Caki2 (cell line): ENCODE data around the gene ADAM11. TPM values are rescaled to one million over a fixed set of nuclear protein-coding genes. Genes with fewer than 3 reads are reported as not detected.
"Not testable (repeated sequence)": the region's sequence is repeated elsewhere in the genome, so short reads cannot be mapped to it uniquely, and the experiment has no call there.

Experiments
- DNase-seq: peaks from one replicate; pipeline ENCODE4 v3.0.0-alpha.2; 2015; ENCODE audit warnings: low read depth
- in situ Hi-C: cut with HindIII; loops from 2 replicates; pipeline ENCODE4 v1.10.0; 2016; ENCODE audit warnings: low sequenced_read_pairs, low pct_unique_long_range_greater_than_20kb, mixed read lengths
- total RNA-seq: library from RNA; depleted of rRNA; stranded (reverse); fragments of >200 nt; shearing (Covaris generic); gene quantifications from 2 replicates; pipeline ENCODE4 v1.2.3, GENCODE V29; 2014; ENCODE audit warnings: low replicate concordance

The ADAM11 gene
- total RNA-seq, 1 experiment from 2014 or later: 0.51 TPM

DNA sequence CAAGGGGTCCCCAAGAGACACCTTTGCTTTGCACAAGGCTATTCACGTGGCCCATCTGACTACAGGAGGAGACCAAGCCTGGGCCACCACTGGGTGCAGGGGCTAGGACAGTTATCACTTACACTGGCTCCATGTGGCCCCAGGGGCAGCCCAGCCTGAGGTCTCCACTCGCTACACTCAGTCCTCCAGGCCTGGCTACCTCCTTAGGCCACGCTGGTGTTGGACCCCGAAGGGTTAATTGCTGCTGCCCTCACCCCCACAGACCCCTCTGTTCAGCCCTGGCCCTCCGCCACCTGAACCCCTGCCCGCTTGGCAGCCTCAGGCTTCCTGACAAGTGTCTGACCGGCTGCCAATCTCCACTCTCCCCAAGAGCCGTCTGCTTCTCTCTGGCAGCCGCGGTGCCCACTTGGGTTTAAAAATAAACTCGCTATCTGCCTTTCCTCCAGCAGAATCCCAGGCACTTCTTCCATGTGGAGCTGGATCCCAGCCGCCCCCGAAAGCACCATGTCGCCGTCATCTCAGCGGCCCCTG is 27.8 kb downstream of the ADAM11 start:
- in situ Hi-C loops: no loop called here
- no peak for DNase-seq

DNA sequence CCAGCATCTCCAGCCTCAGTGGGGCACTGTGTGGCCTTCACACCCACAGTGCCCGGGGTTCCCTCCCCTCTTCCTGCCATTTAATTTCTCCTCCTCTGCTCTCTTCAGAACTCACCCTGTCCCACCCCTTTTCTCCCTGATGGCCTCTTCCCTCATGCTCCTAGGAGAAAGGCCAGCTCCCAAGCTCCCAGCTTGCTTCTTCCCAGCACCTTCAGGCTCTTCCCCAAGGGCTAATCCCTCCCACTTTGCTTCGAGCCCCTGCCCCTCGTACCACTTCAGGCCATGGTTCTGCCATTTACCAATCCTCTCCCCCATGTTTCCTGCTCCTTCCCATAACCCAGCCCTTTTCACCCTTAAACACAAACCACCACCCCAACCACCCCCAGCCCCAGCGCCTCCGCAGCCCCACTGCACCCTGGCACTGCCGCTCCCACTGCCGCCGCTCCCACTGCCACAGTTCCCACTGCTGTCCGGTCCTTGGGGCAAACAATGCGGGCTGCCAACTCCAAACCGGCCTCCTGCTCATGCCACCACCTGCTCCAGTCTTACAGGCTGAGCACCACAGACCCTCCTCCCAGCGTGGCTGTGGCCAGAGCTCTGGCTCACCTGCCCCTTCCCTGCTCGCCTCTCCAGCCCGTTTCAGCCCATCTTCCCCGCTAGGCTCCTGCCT is 28.6 kb downstream of the ADAM11 start:
- no peak for DNase-seq

DNA sequence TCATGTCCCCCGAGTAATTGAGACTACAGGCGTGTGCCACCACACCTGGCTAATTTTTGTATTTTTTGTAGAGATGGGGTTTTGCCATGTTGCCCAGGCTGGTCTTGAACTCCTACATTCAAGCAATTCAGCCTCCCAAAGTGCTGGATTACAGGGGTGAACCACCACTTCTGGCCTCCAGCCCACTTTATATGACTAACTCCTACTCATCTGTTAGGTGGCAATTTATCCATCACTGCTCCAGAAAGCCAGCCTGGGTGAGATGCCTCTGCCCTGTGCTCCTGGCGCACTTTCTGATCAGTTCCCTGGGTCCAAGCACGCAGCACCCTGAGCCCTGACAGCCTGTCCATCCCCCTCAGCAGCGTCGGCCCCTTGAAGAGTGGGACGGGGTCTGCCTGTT is 29.4 kb downstream of the ADAM11 start:
- in situ Hi-C loops: no loop called here
- DNase-seq: no peak

More for the DNA sequence above, 28.6 kb downstream of the ADAM11 start:
- in situ Hi-C loops: no loop called here

DNA sequence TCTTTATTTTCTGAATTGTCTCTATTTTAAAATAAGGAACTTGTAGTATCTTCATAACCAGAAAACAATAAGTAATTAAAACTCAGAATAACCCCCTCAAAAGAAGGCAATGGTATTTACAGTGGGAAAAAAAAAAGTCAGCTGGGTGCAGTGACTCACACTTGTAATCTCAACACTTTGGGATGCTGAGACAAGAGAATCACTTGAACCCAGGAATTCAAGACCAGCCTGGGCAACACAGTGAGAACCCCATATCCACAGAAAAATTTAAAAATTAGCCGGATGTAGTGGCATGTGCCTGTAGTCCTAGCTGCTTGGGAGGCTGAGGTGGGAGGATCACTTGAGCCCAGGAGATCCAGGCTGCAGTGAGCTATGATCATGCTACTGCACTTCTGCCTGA is 33.5 kb downstream of the ADAM11 start:
- no peak for DNase-seq
- in situ Hi-C loops: no loop called here

DNA sequence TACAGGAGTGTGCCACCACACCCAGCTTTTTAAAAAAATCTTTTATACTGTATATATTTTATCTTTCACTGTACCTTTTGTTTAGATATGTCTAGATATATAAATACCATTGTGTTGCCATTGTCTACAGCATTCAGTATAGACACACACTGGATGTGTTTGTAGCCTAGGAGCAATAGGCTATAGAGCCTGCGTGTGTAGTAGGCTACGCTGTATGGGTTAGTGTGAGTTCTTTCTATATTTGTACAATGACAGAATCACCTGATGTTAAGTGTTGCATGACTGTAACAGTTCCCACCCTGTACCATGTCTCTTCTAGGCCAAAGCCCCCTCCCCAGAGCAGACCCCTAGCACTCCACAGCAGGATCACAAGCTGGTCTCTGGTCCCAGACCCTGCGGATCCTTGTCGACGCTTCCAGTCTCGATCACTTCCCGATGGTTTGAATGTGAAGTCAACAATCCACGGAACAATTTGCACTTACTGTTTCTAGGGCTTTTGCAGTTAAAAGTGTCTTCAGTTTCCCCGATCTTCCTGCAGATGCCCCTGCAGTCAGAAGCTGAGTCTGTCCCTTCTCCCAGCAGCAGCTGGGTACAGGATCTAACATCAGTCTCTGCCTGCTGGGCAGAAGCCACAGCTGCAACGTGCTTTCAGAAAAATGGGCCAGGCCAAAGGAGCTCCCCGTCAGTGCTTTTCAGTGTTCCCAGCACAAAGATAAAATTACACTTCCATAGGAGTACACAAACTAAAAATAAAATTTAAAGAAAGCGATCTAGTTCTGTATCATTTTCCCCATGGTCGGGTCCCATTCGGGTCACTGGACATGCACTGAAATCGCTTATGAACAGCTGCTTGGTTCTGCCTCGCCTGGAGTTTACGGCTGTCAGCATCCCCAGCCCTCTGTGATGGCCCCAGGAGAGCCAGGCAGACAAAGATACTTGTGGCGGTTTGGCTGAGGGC is 35.4 kb downstream of the ADAM11 start:
- DNase-seq: no peak
- in situ Hi-C loops: no loop called here

DNA sequence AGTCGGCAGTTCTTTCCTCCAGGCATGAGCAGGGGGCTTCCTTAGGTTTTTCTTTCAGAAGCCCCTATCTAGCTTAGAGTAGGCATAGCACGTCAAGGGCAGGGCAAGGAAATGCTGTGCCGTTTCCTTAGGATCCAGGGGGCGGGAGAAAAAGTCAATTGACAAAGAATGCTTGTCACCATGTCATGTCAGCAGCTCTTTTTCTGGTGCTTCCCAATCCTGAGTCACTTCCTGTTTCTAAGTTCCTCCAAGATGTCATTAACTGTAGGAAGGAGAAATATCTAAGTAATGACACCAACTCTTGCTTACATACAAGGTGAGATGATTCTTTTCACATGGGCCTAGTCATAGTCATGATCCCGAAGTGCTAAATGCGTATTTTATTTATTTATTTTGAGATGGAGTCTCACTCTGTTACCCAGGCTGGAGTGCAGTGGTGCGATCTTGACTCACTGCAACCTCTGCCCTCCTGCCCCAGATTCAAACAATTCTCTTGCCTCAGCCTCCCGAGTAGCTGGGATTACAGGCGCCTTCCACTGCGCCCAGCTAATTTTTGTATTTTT is 36.1 kb downstream of the ADAM11 start:
- in situ Hi-C loops: no loop called here
- DNase-seq: peak; percentile 93

DNA sequence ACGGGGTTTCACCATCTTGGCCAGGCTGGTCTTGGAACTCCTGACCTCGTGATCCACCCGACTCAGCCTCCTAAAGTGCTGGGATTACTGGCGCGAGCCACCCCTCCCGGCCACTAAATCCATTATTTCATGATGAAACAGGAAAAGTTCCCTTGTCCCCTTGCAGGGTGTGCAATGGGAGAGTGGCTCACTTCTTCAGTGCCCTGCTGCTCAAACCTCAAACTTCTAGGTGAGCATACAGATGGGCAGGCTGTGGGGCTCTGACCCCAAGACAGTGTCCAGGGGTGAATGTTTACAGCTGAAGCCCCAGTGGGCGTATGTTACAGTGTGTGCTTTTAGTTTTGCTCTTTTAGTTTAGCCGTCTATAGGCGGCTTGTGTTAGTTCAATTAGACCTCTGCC is 36.6 kb downstream of the ADAM11 start:
- DNase-seq: no peak
- in situ Hi-C loops: no loop called here

DNA sequence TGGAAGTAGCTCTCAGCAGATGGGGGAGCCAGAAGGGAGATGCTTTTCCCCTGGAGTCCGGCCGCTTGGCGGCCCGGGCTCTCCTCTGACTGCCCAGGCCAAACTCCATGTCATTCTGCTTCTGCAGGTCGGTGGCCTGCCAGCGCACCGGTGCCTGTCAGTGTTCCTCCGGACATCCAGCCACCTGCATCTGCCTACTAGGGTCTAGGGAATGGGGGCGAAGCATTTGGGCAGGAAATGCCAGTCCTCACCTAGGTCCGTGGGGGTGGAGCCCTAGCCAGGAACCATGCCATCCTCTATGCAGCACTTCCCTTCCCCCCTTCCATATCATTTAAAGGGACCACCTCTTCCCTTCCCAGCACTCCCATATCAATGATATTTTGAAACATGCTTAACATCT is 37.1 kb downstream of the ADAM11 start:
- no peak for DNase-seq
- in situ Hi-C loops: no loop called here

DNA sequence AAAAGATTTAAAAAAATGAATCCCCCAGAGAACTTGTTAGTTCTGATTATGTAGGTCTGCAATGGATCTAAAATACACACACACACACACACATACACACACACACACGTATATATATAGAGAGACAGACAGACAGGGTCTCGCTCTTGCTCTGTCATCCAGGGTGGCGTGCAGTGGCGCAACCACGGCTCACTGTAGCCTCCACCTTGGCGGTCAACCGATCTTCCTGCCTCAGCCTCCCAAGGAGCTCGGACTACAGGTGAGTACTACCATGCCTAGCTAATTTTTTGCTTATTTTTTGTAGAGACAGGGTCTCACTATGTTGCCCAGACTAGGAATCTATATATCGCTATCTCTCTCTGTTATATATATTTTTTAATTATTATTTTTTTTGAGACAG is 37.9 kb downstream of the ADAM11 start:
- no peak for DNase-seq
- in situ Hi-C loops: no loop called here

DNA sequence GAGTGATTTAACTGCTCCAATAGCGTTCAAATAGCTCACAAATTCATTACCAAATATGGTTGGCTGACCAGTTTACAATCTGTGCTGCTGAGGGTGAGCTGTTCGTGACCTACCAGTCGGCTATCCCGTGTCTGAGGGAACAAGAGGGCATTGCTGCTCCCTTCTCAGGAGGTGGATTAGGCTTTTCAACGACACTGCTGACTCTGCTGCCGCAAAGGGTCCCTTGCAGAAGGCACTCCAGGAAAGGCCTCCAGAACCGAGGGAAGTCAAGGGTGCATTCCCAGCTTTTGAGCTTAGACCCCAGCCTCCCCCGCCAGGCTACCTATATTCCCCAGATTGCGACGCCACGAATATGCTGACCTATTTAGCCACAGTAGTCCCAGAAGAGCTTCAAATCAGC is 39.0 kb downstream of the ADAM11 start:
- in situ Hi-C loops: no loop called here
- DNase-seq: no peak

DNA sequence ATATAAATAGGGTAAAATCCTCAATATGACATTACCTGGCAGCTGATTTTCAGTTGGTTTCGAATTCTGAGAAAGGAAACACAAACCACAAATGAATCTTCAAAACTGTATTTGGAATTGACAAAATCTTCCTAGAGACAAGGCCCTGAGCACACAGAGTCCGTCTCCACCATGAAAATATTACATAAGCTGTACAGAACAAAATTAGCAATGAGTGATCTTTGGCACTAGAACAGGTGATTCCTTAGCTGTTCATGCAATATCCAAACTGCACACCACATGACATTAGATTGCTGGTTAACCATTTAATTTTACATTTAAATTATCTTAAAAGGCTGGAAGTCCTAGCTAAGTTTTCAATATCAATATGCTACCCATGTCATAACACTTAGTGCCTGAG is 39.6 kb downstream of the ADAM11 start:
- in situ Hi-C loops: no loop called here
- no peak for DNase-seq

DNA sequence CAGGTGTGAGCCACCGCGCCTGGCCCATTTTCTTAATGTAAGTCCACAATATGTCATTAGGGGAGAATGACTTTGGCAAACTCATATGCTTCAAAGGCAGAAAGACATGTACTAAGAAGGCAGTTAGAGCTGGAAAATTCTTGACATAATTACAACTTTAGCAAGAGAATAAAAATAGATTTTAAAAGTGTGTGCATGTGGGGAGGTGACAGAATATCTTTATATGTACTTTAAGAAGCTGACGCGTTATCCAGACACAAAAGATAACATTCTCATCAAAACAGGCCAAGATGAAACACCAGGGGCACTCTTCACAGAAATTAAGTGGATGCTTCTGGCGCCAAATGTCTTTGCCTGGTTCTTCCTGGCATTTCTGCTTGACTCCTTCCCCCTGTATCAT is 43.1 kb downstream of the ADAM11 start:
- DNase-seq: no peak
- in situ Hi-C loops: no loop called here

DNA sequence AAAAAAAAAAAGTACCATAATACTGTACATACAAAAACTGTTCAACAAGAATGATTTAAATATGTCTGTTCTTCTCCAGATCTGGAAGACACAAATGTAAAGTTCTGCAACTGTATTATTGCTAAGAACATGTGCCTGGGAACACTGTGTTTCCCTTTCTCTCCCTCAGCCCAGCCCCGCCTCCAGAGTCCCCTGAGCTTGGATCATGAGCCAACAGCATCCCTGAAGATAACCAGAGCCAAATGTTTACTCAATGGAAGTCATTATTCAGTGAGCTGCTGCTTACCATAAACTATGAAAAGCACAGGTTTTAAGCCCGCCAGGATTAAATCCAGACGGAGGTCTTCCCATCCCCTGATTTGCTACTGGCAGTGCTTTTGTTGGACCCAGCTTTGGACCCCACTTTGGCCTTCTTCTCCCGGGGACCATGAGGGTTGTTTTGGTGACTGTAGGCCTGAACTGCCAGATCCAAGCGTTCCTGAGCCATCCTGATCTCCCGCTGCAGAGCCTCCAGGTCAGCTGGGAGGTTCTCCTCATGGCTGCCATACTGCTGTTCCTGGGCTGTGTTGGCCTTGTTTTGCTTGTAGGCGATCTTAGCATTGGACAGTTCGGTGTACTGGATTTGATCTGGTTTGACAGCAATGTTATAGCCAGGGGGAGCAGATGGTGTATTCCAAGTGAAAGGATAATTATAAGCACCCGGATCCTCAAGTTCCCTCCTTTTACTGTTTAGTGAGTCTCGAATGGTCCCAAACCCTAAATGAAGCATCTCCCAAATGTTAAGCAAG is 45.7 kb downstream of the ADAM11 start:
- in situ Hi-C loops: no loop called here
- no peak for DNase-seq

DNA sequence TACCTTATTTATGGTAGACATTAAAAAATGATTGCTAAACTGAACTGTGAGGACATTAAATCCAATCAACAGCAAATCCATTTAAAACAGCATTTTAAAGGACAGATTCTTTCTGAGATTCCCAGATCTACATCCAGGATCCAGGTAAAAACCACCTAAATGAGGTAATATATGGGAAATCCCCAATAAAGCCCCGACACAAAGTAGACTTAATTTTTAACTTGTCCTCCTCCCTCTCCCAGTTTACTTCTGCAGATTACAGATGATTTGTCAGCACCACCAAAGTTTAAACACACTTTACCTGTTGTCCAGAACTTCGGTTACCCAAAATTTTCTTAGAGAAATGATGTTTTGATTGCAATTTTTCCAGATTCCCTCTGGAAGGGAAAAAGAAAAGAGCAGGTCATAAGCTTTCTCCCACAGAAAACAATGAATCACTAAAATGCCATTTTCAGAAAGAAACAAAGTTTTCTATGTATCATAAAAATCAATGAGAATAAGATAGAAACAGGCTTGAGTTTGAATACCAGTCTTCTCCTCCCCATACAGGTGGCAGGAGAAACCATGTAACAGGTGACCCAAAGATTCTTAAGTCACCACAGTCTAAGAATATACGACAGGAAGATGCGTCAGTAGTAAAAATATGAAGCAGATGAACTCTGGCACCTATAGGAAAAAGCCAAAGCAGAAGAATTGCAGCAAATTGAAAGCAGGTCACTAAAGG is 48.5 kb downstream of the ADAM11 start:
- no peak for DNase-seq
- in situ Hi-C loops: no loop called here

DNA sequence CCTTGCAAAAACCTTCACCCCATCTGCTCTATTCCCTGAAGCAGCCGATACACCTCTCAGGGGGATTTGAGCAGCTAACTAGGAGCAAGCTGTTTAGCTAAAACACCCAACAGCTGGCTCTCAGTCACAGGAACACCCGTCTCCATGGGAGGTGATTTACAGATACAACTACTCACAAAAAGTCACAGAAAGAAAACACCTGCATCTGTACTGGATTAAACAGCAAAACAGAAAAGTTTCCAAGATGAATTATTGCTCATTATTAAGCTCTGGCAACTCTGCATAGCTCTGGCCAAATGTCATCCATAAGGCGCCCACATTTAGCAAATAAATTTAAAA is 49.0 kb downstream of the ADAM11 start:
- no peak for DNase-seq
- in situ Hi-C loops: no loop called here

DNA sequence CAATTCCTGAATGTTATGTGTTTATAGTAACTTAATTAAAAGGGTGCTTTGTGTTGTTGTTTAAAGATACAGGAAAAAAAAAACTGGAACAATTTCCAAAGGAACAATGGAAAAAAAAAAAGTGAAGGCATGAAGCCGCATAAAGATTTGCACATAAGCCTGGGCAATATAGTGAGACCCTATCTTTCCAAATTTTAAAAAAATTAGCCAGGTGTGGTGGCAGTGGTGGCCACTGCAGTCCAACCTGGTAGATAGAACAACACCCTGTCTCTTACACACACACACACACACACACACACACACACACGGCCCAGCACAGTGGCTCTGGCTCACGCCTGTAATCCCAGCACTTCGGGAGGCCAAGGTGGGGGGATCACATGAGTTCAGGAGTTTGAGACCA is 49.4 kb downstream of the ADAM11 start:
- DNase-seq: no peak
- in situ Hi-C loops: no loop called here

DNA sequence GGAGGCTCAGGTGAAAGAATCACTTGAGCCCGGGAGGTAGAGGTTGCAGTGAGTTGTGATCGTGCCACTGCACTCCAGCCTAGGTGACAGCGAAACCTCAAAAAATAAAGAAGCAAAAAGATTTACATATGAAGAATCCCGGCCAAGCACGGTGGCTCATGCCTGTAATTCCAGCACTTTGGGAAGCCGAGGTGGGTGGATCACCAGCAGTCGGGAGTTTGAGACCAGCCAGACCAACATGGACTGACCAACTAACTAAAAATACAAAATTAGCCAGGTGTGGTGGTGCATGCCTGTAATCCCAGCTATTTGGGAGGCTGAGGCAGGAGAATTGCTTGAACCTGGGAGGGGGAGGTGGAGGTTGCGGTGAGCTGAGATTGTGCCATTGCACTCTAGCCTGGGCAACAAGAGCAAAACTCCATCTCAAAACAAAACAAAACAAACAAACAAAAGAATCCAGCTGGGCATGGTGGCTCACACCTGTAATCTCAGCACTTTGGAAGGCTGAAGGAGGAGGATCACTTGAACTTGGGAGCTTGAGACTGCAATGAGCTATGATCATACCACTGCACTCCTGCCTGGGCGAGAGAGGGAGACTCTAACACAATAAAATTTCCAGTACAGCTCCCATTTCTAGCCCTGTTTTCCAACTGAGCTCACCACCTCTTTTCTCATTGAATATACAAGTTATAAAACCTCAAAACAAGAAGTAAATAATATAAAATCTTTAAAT is 50.0 kb downstream of the ADAM11 start:
- in situ Hi-C loops, DNase-seq: not testable (repeated sequence)
